HL-60 (cell line): ENCODE measurements around the gene CACNA1S.

Experiments
- POLR2AphosphoS5 ChIP-seq: IDR thresholded peaks from 2 replicates; pipeline ENCODE4 v1.6.1; 2012; ENCODE audit warnings: low read depth
- SPI1 ChIP-seq: IDR thresholded peaks from 2 replicates; pipeline ENCODE4 v1.6.1; 2012; ENCODE audit warnings: low read depth, mild to moderate bottlenecking, borderline replicate concordance
- TF ChIP-seq, protein P1 (sequence below): IDR thresholded peaks from one replicate; pipeline ENCODE4 v1.5.1; 2011; ENCODE audit warnings: low read length, control low read depth, inconsistent platforms; ENCODE audit not compliant: insufficient read depth

- TF ChIP-seq, protein P1, sequence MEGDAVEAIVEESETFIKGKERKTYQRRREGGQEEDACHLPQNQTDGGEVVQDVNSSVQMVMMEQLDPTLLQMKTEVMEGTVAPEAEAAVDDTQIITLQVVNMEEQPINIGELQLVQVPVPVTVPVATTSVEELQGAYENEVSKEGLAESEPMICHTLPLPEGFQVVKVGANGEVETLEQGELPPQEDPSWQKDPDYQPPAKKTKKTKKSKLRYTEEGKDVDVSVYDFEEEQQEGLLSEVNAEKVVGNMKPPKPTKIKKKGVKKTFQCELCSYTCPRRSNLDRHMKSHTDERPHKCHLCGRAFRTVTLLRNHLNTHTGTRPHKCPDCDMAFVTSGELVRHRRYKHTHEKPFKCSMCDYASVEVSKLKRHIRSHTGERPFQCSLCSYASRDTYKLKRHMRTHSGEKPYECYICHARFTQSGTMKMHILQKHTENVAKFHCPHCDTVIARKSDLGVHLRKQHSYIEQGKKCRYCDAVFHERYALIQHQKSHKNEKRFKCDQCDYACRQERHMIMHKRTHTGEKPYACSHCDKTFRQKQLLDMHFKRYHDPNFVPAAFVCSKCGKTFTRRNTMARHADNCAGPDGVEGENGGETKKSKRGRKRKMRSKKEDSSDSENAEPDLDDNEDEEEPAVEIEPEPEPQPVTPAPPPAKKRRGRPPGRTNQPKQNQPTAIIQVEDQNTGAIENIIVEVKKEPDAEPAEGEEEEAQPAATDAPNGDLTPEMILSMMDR = no peak
- TF ChIP-seq POLR2AphosphoS5 (peak; percentile 79), SPI1 (peak; percentile 72; the same call in 1 of the 2 replicates)
These were observed 92.8 kb downstream of the CACNA1S start for GRCh38 chr1:201019321-201019977.
